Astrocyte (in vitro differentiated cells and primary cell): ENCODE measurements around the gene GXYLT2.

Experiments
- CTCF ChIP-seq: IDR thresholded peaks from 2 replicates; pipeline ENCODE4 v1.5.1; 2011; ENCODE audit warnings: low read depth, mild to moderate bottlenecking, inconsistent platforms, low read length, moderate library complexity; ENCODE audit not compliant: insufficient read depth
- EZH2 ChIP-seq: IDR thresholded peaks from 2 replicates; pipeline ENCODE4 v1.6.1; 2012; ENCODE audit warnings: mild to moderate bottlenecking, low read length, inconsistent platforms; ENCODE audit not compliant: insufficient read depth

- TF ChIP-seq CTCF (no peak), EZH2 (no peak)
Measured at GRCh38 chr3:73010158-73010557, 122.3 kb downstream of the GXYLT2 start.
